K562 (cell line): ENCODE results near the gene MT2A. TPM values are rescaled to one million over a fixed set of nuclear protein-coding genes. Genes with fewer than 3 reads are reported as not detected.

ENCODE experiments used
- ATAC-seq: fragments of 200-7000 bp; cut with Tn5 transposase; 3 replicates; pipeline ENCODE4 v1.9.1; 2020; ENCODE audit warnings: moderate library complexity
- BruUV-seq: library from RNA; stranded (reverse); fragments of 400-500 nt; replicated peaks from 2 replicates; lab custom pipeline; 2021; lab: Mats Ljungman, UMichigan
- CTCF ChIA-PET: fragments of 300-600 bp; formaldehyde crosslinking; extraction: SDS; loops from one replicate; lab custom pipeline; 2021; ENCODE audit warnings: low intra/inter-chr PET ratio; lab: Yijun Ruan, JAX
- POLR2A ChIA-PET: fragments of 300-600, 350-650 bp; sonication (Branson Sonifier 250); formaldehyde crosslinking; extraction: SDS; loops from one replicate; lab custom pipeline; 2021; ENCODE audit warnings: antibody characterized with exemption, inconsistent platforms; lab: Yijun Ruan, JAX
- DNase-seq, 4 experiments: peaks; one replicate each; pipeline versions ENCODE4 v3.0.0 to v3.0.0-alpha.2; 2011 to 2018; ENCODE audit warnings: low spot score in 3 of 4, mixed read lengths in 3 of 4; ENCODE audit errors: extremely low read depth in 1 of 4
- FAIRE-seq: peaks from 2 replicates; lab custom pipeline; 2011; peaks lifted over from hg19 to GRCh38; lab: Jason Lieb, UNC
- H2AFZ ChIP-seq: 2 replicates; pipeline ENCODE4 v1.6.0; 2011; ENCODE audit warnings: low read depth, low read length, control low read depth, inconsistent platforms
- H3K27ac ChIP-seq: fragments of 200-600 bp; 3 replicates; pipeline ENCODE4 v1.8.0; 2011; ENCODE audit warnings: low read depth, mild to moderate bottlenecking, control low read depth, inconsistent platforms, low read length, moderate library complexity, mixed read lengths; ENCODE audit errors: extremely low read depth
- H3K27me3 ChIP-seq, 2 experiments: fragments of 300-600 bp in 1 of 2; 2 replicates in 1 of 2; 3 replicates in 1 of 2; pipeline versions ENCODE4 v1.6.0 to v1.8.0; 2011; ENCODE audit warnings: inconsistent platforms in 2 of 2, low read length in 2 of 2, mild to moderate bottlenecking in 1 of 2, mixed read lengths in 1 of 2, moderate library complexity in 1 of 2; ENCODE audit not compliant: control insufficient read depth in 2 of 2, insufficient read depth in 2 of 2
- H3K36me3 ChIP-seq: fragments of 300-600 bp; 3 replicates; pipeline ENCODE4 v1.8.0; 2011; ENCODE audit warnings: mild to moderate bottlenecking, low read length, inconsistent platforms; ENCODE audit not compliant: control insufficient read depth, insufficient read depth
- H3K4me1 ChIP-seq, 2 experiments: fragments of 200-600 bp in 1 of 2; replicated peaks in 1 of 2; 2 replicates in 1 of 2; 3 replicates in 1 of 2; pipeline versions ENCODE4 v1.5.1 to v1.8.0; 2011; ENCODE audit warnings: inconsistent platforms in 2 of 2, low read length in 2 of 2, mild to moderate bottlenecking in 1 of 2, mixed read lengths in 1 of 2, moderate library complexity in 1 of 2; ENCODE audit not compliant: control insufficient read depth in 2 of 2, insufficient read depth in 2 of 2
- H3K4me2 ChIP-seq: 2 replicates; pipeline ENCODE4 v1.6.1; 2011; ENCODE audit warnings: low read length, control low read depth, inconsistent platforms, mixed read lengths; ENCODE audit not compliant: insufficient read depth
- H3K4me3 ChIP-seq: fragments of 200-600 bp; sonication (generic), shearing (Covaris generic); 2 replicates; pipeline ENCODE4 v1.5.1; 2016; ENCODE audit warnings: control low read depth, inconsistent platforms
- H3K79me2 ChIP-seq: fragments of 200-600 bp; 3 replicates; pipeline ENCODE4 v1.8.0; 2011; ENCODE audit warnings: low read length, inconsistent platforms; ENCODE audit not compliant: control insufficient read depth, insufficient read depth
- H3K9ac ChIP-seq, 2 experiments: 2 replicates each; pipeline versions ENCODE4 v1.6.0 to v1.6.1; 2011; ENCODE audit warnings: low read depth in 2 of 2, low read length in 2 of 2, control low read depth in 1 of 2, inconsistent platforms in 1 of 2, mild to moderate bottlenecking in 1 of 2, mixed read lengths in 1 of 2; ENCODE audit not compliant: insufficient read depth in 1 of 2
- H3K9me1 ChIP-seq: one replicate; pipeline ENCODE4 v1.6.0; 2011; ENCODE audit warnings: inconsistent platforms, mild to moderate bottlenecking, low read length, moderate library complexity; ENCODE audit not compliant: control insufficient read depth, insufficient read depth
- H3K9me3 ChIP-seq: replicated peaks from 2 replicates; pipeline ENCODE4 v1.5.1; 2011; ENCODE audit warnings: low read depth, low read length, inconsistent platforms; ENCODE audit not compliant: control insufficient read depth, insufficient read depth
- H4K20me1 ChIP-seq: replicated peaks from 2 replicates; pipeline ENCODE4 v1.6.1; 2011; ENCODE audit warnings: low read length, inconsistent platforms, mixed read lengths; ENCODE audit not compliant: control insufficient read depth, insufficient read depth
- HLTF ChIP-seq: fragments of 450-650 bp; IDR thresholded peaks from 2 replicates; pipeline ENCODE4 v1.6.1; 2016
- MCM2 ChIP-seq: fragments of 450-650 bp; IDR thresholded peaks from 2 replicates; pipeline ENCODE4 v1.6.1; 2017; ENCODE audit warnings: low read depth, mild to moderate bottlenecking
- NR3C1 ChIP-seq: sonication (generic); formaldehyde crosslinking; IDR thresholded peaks from 2 replicates; pipeline ENCODE4 v1.8.1; 2022; ENCODE audit warnings: missing genetic modification reagents
- SMARCA4 ChIP-seq: fragments of 450-650 bp; IDR thresholded peaks from 2 replicates; pipeline ENCODE4 v1.6.1; 2016
- ZC3H11A ChIP-seq: IDR thresholded peaks from 2 replicates; pipeline ENCODE4 v1.6.1; 2012; ENCODE audit warnings: low read depth, low read length, improper control_type of control experiment
- ZFP1 ChIP-seq: fragments of 450-650 bp; formaldehyde crosslinking; IDR thresholded peaks from 2 replicates; pipeline ENCODE4 v1.4.0; 2020; ENCODE audit warnings: mild to moderate bottlenecking, mixed read lengths
- ZNF445 ChIP-seq: fragments of 250-450 bp; sonication (Bioruptor Pico); IDR thresholded peaks from 2 replicates; pipeline ENCODE4 v1.4.0; 2020; ENCODE audit warnings: low read depth, mild to moderate bottlenecking, moderate library complexity
- WGBS: fragments of 100-300 bp; shearing (Covaris generic); methylation state at CpG from one replicate; pipeline ENCODE4 v1.1.6; 2016; ENCODE audit warnings: low coverage, mixed read lengths; ENCODE audit not compliant: insufficient coverage; ENCODE audit errors: missing lambda C conversion rate; 5-methylcytosine and 5-hydroxymethylcytosine counted together
- in situ Hi-C: fragments of 300-500 bp; cut with MboI; formaldehyde crosslinking; loops from 4 replicates; pipeline ENCODE4 v1.15.0; 2018; ENCODE audit warnings: inconsistent platforms, mixed read lengths
- intact Hi-C: fragments of 100-400 bp; cut with micrococcal nuclease; formaldehyde crosslinking; loops from 2 replicates; pipeline ENCODE4 v1.14.2; 2022
- polyA plus RNA-seq, 8 experiments: library from polyadenylated mRNA; depleted of rRNA in 4 of 8; stranded (reverse) in 5 of 8; unstranded in 3 of 8; fragments of >200 nt; fragmentation: Nextera tagmentation in 2 of 8; fragmentation: Illumina TruSeq in 1 of 8; extraction: Ambion mirVana in 2 of 8; extraction: Trizol in 1 of 8; gene quantifications; 2 replicates each; pipeline versions ENCODE4 v1.2.1 to v1.2.3, GENCODE V29; 2011 to 2014; ENCODE audit warnings: inconsistent platforms in 1 of 8, missing spikeins in 1 of 8
- total RNA-seq, 7 experiments: library from RNA; depleted of rRNA in 6 of 7; stranded (reverse); fragments of >200 nt in 6 of 7; fragmentation: Illumina TruSeq in 2 of 7; extraction: Trizol in 2 of 7; gene quantifications; 2 replicates each; pipeline versions ENCODE4 v1.2.1 to v1.2.3, GENCODE V29; 2011 to 2021; ENCODE audit warnings: low replicate concordance in 1 of 7

The MT2A gene
- total and polyA plus RNA-seq, 9 of the 15 experiments (the other 6 are each of a cell fraction or from before 2014, with no cell fraction given): 2.0 to 16.9 (median 8.5) TPM

DNA sequence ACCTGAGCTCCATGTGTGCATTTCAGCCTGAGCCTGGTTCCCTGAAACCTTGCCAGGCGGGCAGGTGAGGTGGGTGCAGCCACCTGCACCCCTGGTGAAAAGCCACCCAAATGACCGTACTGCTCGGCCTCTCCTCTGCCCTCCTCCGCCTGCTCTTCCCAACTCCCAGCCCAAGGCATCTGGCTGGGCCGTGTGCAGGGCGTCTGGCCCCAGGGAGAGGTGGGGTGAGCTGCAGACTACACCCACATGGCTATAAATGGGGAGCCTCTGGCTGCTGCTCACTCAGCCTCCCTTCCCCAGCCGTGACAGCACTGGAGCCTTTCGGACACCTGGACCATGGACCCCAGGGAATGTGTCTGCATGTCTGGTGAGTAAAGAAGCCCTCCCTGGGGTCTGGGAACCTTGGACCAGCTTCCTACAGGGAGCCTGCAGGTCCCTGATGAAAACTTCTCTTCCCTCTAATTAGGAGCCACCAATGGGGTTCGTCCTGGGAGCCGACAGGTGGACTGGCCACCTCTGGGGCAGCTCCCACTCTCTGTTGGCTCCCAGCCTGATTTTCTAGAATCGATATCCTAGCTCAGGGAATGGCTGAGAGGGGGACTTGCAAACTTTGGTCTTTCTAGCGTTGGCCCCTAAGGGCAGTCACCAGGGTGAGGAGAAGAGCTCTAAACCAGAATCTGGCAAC, 43.4 kb upstream of the MT2A start, which contains the start of gene MT4:
Gene MT4 (plus strand): TSS at position 281 of the 685 bp plus-strand sequence. CDS start 56 bp downstream, at position 337.
- H3K27me3 ChIP-seq: peaks cover 10 to 54% of the 10 kb centered on the region in 2 experiments; a peak in 4 of 5 replicates
- no peak within 1 kb of the TSS for H3K4me3 ChIP-seq
- POLR2A ChIA-PET: interaction anchor here (0.6 to 1.0 kb wide), 3 partner anchors 14 to 25 kb away, joined by 3 read pairs; no protein-coding TSS in a partner anchor
- ATAC-seq (no peak), FAIRE-seq (no peak), DNase-seq (no peak)
- H4K20me1 ChIP-seq: no peaks in the 10 kb centered on the region
- H3K79me2 ChIP-seq: no peaks in the 10 kb centered on the region
- intact Hi-C loops: no loop called here
- H3K27ac ChIP-seq: no peak within 1 kb of the TSS
- in situ Hi-C loops: no loop called here
- no TSS peak for BruUV-seq
- H3K9me3 ChIP-seq: no peaks in the 10 kb centered on the region
- no peaks in the 10 kb centered on the region for H3K36me3 ChIP-seq
- 1% methylated on average over 10 of the region's 12 CpGs for WGBS
- CTCF ChIA-PET: no interaction called here
- H3K4me2 ChIP-seq: no peak within 1 kb of the TSS
- TF ChIP-seq ZC3H11A (no peak), ZFP1 (CRISPR knock-in tag) (no peak), NR3C1 (no peak), SMARCA4 (no peak), ZNF445 (CRISPR knock-in tag) (no peak), MCM2 (no peak), HLTF (no peak)
- H2AFZ ChIP-seq: no peak within 1 kb of the TSS
- H3K9ac ChIP-seq: peak within 1 kb of the TSS in 1 of 2 experiments; percentile 56; a peak in 1 of 4 replicates
- H3K9me1 ChIP-seq: no peaks in the 10 kb centered on the region
- H3K4me1 ChIP-seq: no peaks in the 10 kb centered on the region
